GM12878 (cell line): ENCODE measurements around the gene HMOX1. TPM values are rescaled to one million over a fixed set of nuclear protein-coding genes. Genes with fewer than 3 reads are reported as not detected.

Experiments
- ATAC-seq: fragments of 200-7000 bp; cut with Tn5 transposase; 3 replicates; pipeline ENCODE4 v1.9.1; 2020; ENCODE audit warnings: mild to moderate bottlenecking, moderate library complexity
- BruUV-seq: library from RNA; stranded (reverse); fragments of 400-500 nt; replicated peaks from 2 replicates; lab custom pipeline; 2021; lab: Mats Ljungman, UMichigan
- CTCF ChIA-PET: fragments of 300-600 bp; sonication (Branson Sonifier 250); formaldehyde crosslinking; extraction: SDS; loops from one replicate; lab custom pipeline; 2021; ENCODE audit warnings: inconsistent platforms; lab: Yijun Ruan, JAX
- POLR2A ChIA-PET: fragments of 350-600 bp; formaldehyde crosslinking; extraction: SDS; loops from one replicate; lab custom pipeline; 2021; ENCODE audit warnings: inconsistent platforms; lab: Charles Lee
- RAD21 ChIA-PET: fragments of 300-600 bp; sonication (Branson Sonifier 250); formaldehyde crosslinking; loops from one replicate; lab custom pipeline; 2023; ENCODE audit warnings: antibody characterized with exemption; ENCODE audit not compliant: unreplicated experiment; lab: Charles Lee
- SMC1A ChIA-PET: fragments of 300-600 bp; sonication (Branson Sonifier 250); formaldehyde crosslinking; loops from one replicate; lab custom pipeline; 2023; ENCODE audit not compliant: unreplicated experiment, uncharacterized antibody; lab: Charles Lee
- DNase-seq: peaks from one replicate; pipeline ENCODE4 v3.0.0-alpha.2; 2011; ENCODE audit warnings: low read depth, low spot score
- FAIRE-seq: peaks from 3 replicates; lab custom pipeline; 2011; peaks lifted over from hg19 to GRCh38; lab: Jason Lieb, UNC
- H2AFZ ChIP-seq: 2 replicates; pipeline ENCODE4 v1.6.0; 2011; ENCODE audit warnings: low read depth, low read length, control low read depth; ENCODE audit not compliant: control insufficient read depth
- H3K27ac ChIP-seq: 2 replicates; pipeline ENCODE4 v1.5.1; 2011; ENCODE audit warnings: control low read depth; ENCODE audit not compliant: control insufficient read depth, insufficient read depth
- H3K27me3 ChIP-seq, 2 experiments: replicated peaks in 1 of 2; 2 replicates each; pipeline versions ENCODE4 v1.6.0 to v1.6.1; 2011; ENCODE audit warnings: low read length in 1 of 2; ENCODE audit not compliant: control insufficient read depth in 2 of 2, insufficient read depth in 2 of 2
- H3K36me3 ChIP-seq, 2 experiments: 2 replicates each; pipeline ENCODE4 v1.5.1; 2011; ENCODE audit warnings: low read length in 1 of 2; ENCODE audit not compliant: control insufficient read depth in 2 of 2, insufficient read depth in 2 of 2
- H3K4me1 ChIP-seq: 2 replicates; pipeline ENCODE4 v1.6.1; 2011; ENCODE audit warnings: mild to moderate bottlenecking, low read length, moderate library complexity, mixed read lengths; ENCODE audit not compliant: control insufficient read depth, insufficient read depth
- H3K4me2 ChIP-seq: 2 replicates; pipeline ENCODE4 v1.6.0; 2011; ENCODE audit warnings: control low read depth; ENCODE audit not compliant: control insufficient read depth, insufficient read depth
- H3K4me3 ChIP-seq: fragments of 200-600 bp; sonication (generic); 2 replicates; pipeline ENCODE4 v1.5.1; 2016
- H3K79me2 ChIP-seq: 2 replicates; pipeline ENCODE4 v1.6.0; 2011; ENCODE audit warnings: low read length; ENCODE audit not compliant: control insufficient read depth, insufficient read depth
- H3K9ac ChIP-seq: 2 replicates; pipeline ENCODE4 v1.8.0; 2011; ENCODE audit warnings: low read length, control low read depth, mixed read lengths; ENCODE audit not compliant: control insufficient read depth, insufficient read depth
- H3K9me3 ChIP-seq: replicated peaks from 3 replicates; pipeline ENCODE4 v1.5.1; 2011; ENCODE audit warnings: mild to moderate bottlenecking, low read length; ENCODE audit not compliant: control insufficient read depth, insufficient read depth
- H4K20me1 ChIP-seq: 2 replicates; pipeline ENCODE4 v1.6.0; 2011; ENCODE audit not compliant: control insufficient read depth, insufficient read depth
- CEBPZ ChIP-seq: fragments of 150-350 bp; IDR thresholded peaks from 2 replicates; pipeline ENCODE4 v1.6.1; 2016; ENCODE audit warnings: low read depth, low read length
- MEF2B ChIP-seq: fragments of 450-650 bp; IDR thresholded peaks from 2 replicates; pipeline ENCODE4 v1.6.1; 2018; ENCODE audit warnings: mild to moderate bottlenecking, moderate library complexity; ENCODE audit not compliant: partially characterized antibody, poor library complexity, severe bottlenecking
- PAX5 ChIP-seq: IDR thresholded peaks from 2 replicates; pipeline ENCODE4 v1.6.1; 2011; ENCODE audit warnings: low read depth, low read length, borderline replicate concordance
- RAD21 ChIP-seq: IDR thresholded peaks from 2 replicates; pipeline ENCODE4 v1.6.1; 2011; ENCODE audit warnings: mild to moderate bottlenecking, low read depth, low read length, moderate library complexity; ENCODE audit not compliant: insufficient read depth
- RCOR1 ChIP-seq: conservative IDR thresholded peaks from 2 replicates; pipeline ENCODE4 v1.6.1; 2012; ENCODE audit warnings: low read depth, low read length, improper control_type of control experiment
- TCF3 ChIP-seq: IDR thresholded peaks from 2 replicates; pipeline ENCODE4 v1.6.1; 2012; ENCODE audit warnings: low read depth, mild to moderate bottlenecking, low read length, borderline replicate concordance; ENCODE audit not compliant: insufficient read depth
- USF1 ChIP-seq: IDR thresholded peaks from 2 replicates; pipeline ENCODE4 v1.6.1; 2011; ENCODE audit warnings: borderline replicate concordance, low read depth, mild to moderate bottlenecking, moderate library complexity, mixed read lengths, low read length; ENCODE audit not compliant: insufficient read depth; ENCODE audit errors: extremely low read length
- WGBS: methylation state at CpG from one replicate; pipeline ENCODE4 v1.1.6; 2016; ENCODE audit warnings: low lambda C conversion rate; ENCODE audit not compliant: insufficient replicate concordance, insufficient coverage; ENCODE audit errors: missing lambda C conversion rate; 5-methylcytosine and 5-hydroxymethylcytosine counted together
- in situ Hi-C: fragments of 300-500 bp; cut with MboI; formaldehyde crosslinking; loops from 9 replicates; pipeline ENCODE4 v1.14.3; 2018; ENCODE audit warnings: mixed read lengths
- intact Hi-C: fragments of 100-400 bp; cut with micrococcal nuclease; formaldehyde crosslinking; loops from one replicate; pipeline ENCODE4 v1.14.2; 2022; ENCODE audit not compliant: unreplicated experiment
- polyA plus RNA-seq, 11 experiments: library from polyadenylated mRNA; depleted of rRNA in 4 of 11; unstranded in 6 of 11; stranded (reverse) in 5 of 11; fragments of >200 nt; fragmentation: Nextera tagmentation in 4 of 11; fragmentation: Illumina TruSeq in 1 of 11; extraction: Ambion mirVana in 4 of 11; extraction: Trizol in 1 of 11; gene quantifications; 1 replicate in 1 of 11; 2 replicates in 10 of 11; pipeline versions ENCODE4 v1.2.1 to v1.2.3, GENCODE V29; 2011 to 2016; ENCODE audit warnings: inconsistent platforms in 2 of 11, missing spikeins in 2 of 11, low read depth in 1 of 11
- total RNA-seq, 4 experiments: library from RNA; depleted of rRNA in 3 of 4; stranded (reverse); fragments of >200 nt in 3 of 4; fragmentation: Illumina TruSeq in 1 of 4; extraction: Trizol in 1 of 4; gene quantifications; 2 replicates each; pipeline versions ENCODE4 v1.2.1 to v1.2.3, GENCODE V29; 2013 to 2021

Gene HMOX1
- total and polyA plus RNA-seq, 10 of the 15 experiments (the other 5 are each of a cell fraction or from before 2014, with no cell fraction given) = 1.5 to 36.7 (median 18.8) TPM

- SMC1A ChIA-PET = no interaction called here
These were observed 39.6 kb upstream of the HMOX1 start for GRCh38 chr22:35341090-35341874.

More at GRCh38 chr22:35341090-35341874, 39.6 kb upstream of the HMOX1 start:
- H3K4me3 ChIP-seq = no peak overlapping the region
- no peak overlapping the region for H3K4me2 ChIP-seq
- BruUV-seq = no TSS peak
- FAIRE-seq (no peak), ATAC-seq (no peak), DNase-seq (no peak)
- H3K79me2 ChIP-seq = no peaks in the 10 kb centered on the region
- peaks cover 7% of the 10 kb centered on the region for H3K4me1 ChIP-seq
- no peak overlapping the region for H3K27ac ChIP-seq
- H4K20me1 ChIP-seq = no peaks in the 10 kb centered on the region
- ChIA-PET RAD21 (no interaction called here), CTCF (no interaction called here), POLR2A (no interaction called here)
- intact Hi-C loops (no loop called here), in situ Hi-C loops (no loop called here)
- H3K36me3 ChIP-seq = peaks cover 5 to 18% of the 10 kb centered on the region in 2 experiments; a peak in 2 of 4 replicates
- no peaks in the 10 kb centered on the region for H3K27me3 ChIP-seq
- H3K9me3 ChIP-seq = peaks cover 2% of the 10 kb centered on the region; the same call in 1 of the 3 replicates
- no peak overlapping the region for H3K9ac ChIP-seq
- no peak for TF ChIP-seq USF1
- TF ChIP-seq TCF3 = no peak
- no peak for TF ChIP-seq MEF2B
- TF ChIP-seq RCOR1 = no peak
- TF ChIP-seq CEBPZ = no peak
- no peak for TF ChIP-seq RAD21
- no peak for TF ChIP-seq PAX5
- 64% methylated on average over 19 of the region's 19 CpGs for WGBS
- no peak overlapping the region for H2AFZ ChIP-seq
